ENCODE results near the gene STK40. TPM values are rescaled to one million over a fixed set of nuclear protein-coding genes. Genes with fewer than 3 reads are reported as not detected.

Gene STK40
- total RNA-seq, 1 experiment from 2014 or later, result 26.2 TPM

DNA sequence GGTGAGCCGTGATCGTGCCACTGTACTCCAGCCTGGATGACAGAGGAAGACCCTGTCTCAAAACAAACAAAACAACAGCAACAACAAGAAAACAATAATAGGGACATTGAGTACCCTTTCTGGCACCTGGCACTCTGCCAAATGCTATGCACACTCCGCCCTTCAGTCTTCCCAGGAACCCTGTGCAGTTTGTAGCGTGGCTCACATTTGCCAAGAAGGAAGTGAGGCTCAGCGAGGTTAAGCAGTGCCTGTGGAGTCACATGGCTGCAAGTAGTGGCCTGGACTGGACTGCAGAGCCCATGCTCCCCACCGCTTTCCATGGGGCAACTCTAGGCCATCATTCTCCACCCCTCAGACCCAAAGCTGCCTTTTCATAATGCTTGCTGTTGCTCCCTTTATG, 57.0 kb downstream of the STK40 start:
- no peak overlapping the region for H2BK12ac ChIP-seq (ENCODE audit: insufficient read length, low read depth, low read length)
- H2AK5ac ChIP-seq (ENCODE audit: insufficient read length, low read length), result no peak overlapping the region
- H3K27ac ChIP-seq (ENCODE audit: insufficient read length, low read depth, low read length), result no peak overlapping the region
- no peak overlapping the region for H3K4ac ChIP-seq (ENCODE audit: low read depth, low read length)
- H3K27me3 ChIP-seq (ENCODE audit: insufficient read depth, low read length), result no peaks in the 10 kb centered on the region
- no peaks in the 10 kb centered on the region for H3K9me3 ChIP-seq (ENCODE audit: control insufficient read depth, low read depth, low read length)
- Mint-ChIP-seq H3K27me3 (ENCODE audit: low read depth) (peaks cover 42% of the 10 kb centered on the region), H3K4me3 (no peak overlapping the region), H3K4me1 (peaks cover 15 to 16% of the 10 kb centered on the region in 2 experiments), H3K36me3 (ENCODE audit: insufficient read depth in 1 of 3, low read depth in 3 of 3) (peaks cover 0 to 2% (median 0%) of the 10 kb centered on the region in 3 experiments; a peak in 1 of 7 replicates), H3K27ac (no peak overlapping the region), H3K9me3 (no peaks in the 10 kb centered on the region; a peak in 1 of 5 replicates)
- no peak for DNase-seq
- H2BK5ac ChIP-seq (ENCODE audit: insufficient read length, low read length), result no peak overlapping the region
- no peaks in the 10 kb centered on the region for H3K79me2 ChIP-seq (ENCODE audit: insufficient read depth, low read length)
- H2BK15ac ChIP-seq (ENCODE audit: low read depth, low read length), result no peak overlapping the region
- H4K20me1 ChIP-seq (ENCODE audit: control insufficient read depth, insufficient read depth, insufficient read length), result peaks cover 5% of the 10 kb centered on the region
- no peaks in the 10 kb centered on the region for H3K79me1 ChIP-seq (ENCODE audit: insufficient read depth, low read depth, low read length, poor library complexity, severe bottlenecking)
- H4K5ac ChIP-seq (ENCODE audit: insufficient read length, low read depth, low read length), result no peak overlapping the region
- no peak overlapping the region for H2BK120ac ChIP-seq (ENCODE audit: low read depth, low read length, poor library complexity, severe bottlenecking)
- TF ChIP-seq, protein P1, sequence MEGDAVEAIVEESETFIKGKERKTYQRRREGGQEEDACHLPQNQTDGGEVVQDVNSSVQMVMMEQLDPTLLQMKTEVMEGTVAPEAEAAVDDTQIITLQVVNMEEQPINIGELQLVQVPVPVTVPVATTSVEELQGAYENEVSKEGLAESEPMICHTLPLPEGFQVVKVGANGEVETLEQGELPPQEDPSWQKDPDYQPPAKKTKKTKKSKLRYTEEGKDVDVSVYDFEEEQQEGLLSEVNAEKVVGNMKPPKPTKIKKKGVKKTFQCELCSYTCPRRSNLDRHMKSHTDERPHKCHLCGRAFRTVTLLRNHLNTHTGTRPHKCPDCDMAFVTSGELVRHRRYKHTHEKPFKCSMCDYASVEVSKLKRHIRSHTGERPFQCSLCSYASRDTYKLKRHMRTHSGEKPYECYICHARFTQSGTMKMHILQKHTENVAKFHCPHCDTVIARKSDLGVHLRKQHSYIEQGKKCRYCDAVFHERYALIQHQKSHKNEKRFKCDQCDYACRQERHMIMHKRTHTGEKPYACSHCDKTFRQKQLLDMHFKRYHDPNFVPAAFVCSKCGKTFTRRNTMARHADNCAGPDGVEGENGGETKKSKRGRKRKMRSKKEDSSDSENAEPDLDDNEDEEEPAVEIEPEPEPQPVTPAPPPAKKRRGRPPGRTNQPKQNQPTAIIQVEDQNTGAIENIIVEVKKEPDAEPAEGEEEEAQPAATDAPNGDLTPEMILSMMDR (conservative IDR thresholded peaks at IDR 0.05), result no peak
- H4K8ac ChIP-seq (replicated peaks; ENCODE audit: insufficient read length, low read depth, low read length), result no peak overlapping the region
- peaks cover 9% of the 10 kb centered on the region for H3K23me2 ChIP-seq (ENCODE audit: insufficient read length, low read depth, low read length, poor library complexity, severe bottlenecking)
- no peak overlapping the region for H3K18ac ChIP-seq (ENCODE audit: insufficient read length, low read depth, low read length)
- H2BK20ac ChIP-seq (ENCODE audit: low read depth, low read length, poor library complexity, severe bottlenecking), result no peak overlapping the region
- H3K56ac ChIP-seq (ENCODE audit: insufficient read length, low read depth, low read length), result no peak overlapping the region
- H3K4me1 ChIP-seq (ENCODE audit: insufficient read depth, low read length), result no peaks in the 10 kb centered on the region
- no peak overlapping the region for H3K23ac ChIP-seq (ENCODE audit: insufficient read length, low read depth, low read length)
- H3T11ph ChIP-seq (ENCODE audit: low read length), result no peak overlapping the region
- WGBS (ENCODE audit: extremely low coverage, insufficient read length, low lambda C conversion rate), result no CpG with 5 or more reads among the region's 6 CpGs
- no peak overlapping the region for H3K4me2 ChIP-seq (ENCODE audit: insufficient read depth, insufficient read length, low read length)
- H3K9ac ChIP-seq (ENCODE audit: extremely low read depth, insufficient read length, low read length), result no peak overlapping the region
- no peak overlapping the region for H3K14ac ChIP-seq (ENCODE audit: insufficient read depth, low read length)
- H4K91ac ChIP-seq (ENCODE audit: insufficient read length, low read depth, low read length), result no peak overlapping the region
- no peak overlapping the region for H2AFZ ChIP-seq (ENCODE audit: low read length)

All from H9 (cell line).